GM12878 (cell line): ENCODE data around the gene TBC1D10A.

ENCODE experiments used
- POLR2A ChIP-seq: IDR thresholded peaks from 2 replicates; pipeline ENCODE4 v1.6.1; 2011; ENCODE audit warnings: low read depth, mild to moderate bottlenecking, low read length
- TF ChIP-seq, protein P1 (sequence below): fragments of 450-650 bp; IDR thresholded peaks from 2 replicates; pipeline ENCODE4 v1.6.1; 2017; ENCODE audit warnings: mild to moderate bottlenecking

DNA sequence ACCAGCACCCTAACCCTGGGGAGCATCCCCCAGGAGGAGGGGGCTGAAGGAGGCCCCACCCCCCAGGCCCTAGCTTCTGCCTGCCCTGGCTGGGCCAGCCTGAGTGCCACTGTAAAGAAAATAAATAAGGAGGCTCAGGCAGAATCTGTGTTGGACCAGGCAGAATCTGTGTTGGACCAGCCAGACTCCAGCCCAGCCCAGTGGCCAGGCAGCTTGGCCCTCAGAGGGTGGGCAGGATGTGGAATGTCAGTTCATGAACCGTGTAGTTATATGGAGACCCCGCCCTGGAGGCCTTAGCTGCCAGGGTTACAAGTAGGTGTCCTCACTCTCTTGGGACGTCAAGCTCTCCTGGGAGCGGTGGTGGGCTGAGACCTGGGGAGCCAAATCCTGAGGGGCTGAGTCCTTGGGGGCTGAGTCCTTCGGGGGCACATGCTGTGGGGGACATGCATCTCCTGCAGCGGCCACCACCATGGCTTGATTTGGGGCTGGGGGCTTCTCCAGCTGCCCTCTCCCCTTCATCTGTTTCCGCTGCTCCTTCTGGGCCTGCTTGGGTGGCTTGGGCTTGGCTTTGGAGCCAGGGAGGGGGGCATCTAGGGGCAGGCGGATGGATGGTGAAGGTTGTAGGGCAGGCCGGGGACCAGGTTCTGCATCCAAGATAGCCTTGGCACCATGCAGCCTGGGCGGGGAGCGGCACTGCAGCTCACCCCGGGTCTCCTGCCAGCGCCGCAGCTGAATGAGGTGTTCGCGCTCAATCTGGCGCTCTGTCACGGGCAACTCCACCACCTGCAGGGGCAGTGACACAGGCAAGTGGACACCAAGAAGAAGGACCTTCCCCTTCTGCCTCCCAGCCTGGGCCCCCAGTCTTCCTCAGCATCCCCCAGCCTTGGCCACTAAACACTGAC is 34.4 kb downstream of the TBC1D10A start:
- TF ChIP-seq POLR2A = no peak
- TF ChIP-seq, protein P1, sequence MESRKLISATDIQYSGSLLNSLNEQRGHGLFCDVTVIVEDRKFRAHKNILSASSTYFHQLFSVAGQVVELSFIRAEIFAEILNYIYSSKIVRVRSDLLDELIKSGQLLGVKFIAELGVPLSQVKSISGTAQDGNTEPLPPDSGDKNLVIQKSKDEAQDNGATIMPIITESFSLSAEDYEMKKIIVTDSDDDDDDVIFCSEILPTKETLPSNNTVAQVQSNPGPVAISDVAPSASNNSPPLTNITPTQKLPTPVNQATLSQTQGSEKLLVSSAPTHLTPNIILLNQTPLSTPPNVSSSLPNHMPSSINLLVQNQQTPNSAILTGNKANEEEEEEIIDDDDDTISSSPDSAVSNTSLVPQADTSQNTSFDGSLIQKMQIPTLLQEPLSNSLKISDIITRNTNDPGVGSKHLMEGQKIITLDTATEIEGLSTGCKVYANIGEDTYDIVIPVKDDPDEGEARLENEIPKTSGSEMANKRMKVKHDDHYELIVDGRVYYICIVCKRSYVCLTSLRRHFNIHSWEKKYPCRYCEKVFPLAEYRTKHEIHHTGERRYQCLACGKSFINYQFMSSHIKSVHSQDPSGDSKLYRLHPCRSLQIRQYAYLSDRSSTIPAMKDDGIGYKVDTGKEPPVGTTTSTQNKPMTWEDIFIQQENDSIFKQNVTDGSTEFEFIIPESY = no peak
